Fibroblast of the conjunctiva (primary cell): Measurements from ENCODE around the gene USP49.
"Not testable (repeated sequence)": the region's sequence is repeated elsewhere in the genome, so short reads cannot be mapped to it uniquely, and the experiment has no call there.

Experiments used
- DNase-seq: peaks from one replicate; pipeline ENCODE4 v3.0.0-alpha.2; 2010; ENCODE audit warnings: low read depth

USP49 gene

DNA sequence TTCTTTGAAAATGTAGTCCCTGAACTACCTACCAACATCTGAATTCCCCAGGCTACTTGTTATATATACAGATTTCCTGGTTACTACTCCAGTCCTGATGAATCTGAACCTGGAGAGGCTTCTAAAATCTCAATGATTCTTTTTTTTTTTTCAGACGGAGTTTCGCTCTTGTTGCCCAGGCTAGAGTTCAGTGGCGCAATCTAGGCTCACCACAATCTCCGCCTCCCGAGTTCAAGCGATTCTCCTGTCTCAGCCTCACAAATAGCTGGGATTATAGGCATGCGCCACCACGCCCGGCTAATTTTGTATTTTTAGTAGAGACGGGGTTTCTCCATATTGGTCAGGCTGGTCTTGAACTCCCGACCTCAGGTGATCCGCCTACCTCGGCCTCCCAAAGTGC is 83.2 kb downstream of the USP49 start:
- DNase-seq = not testable (repeated sequence)

GRCh38 chr6:41811095-41811494 is 84.1 kb downstream of the USP49 start:
- no peak for DNase-seq

DNA sequence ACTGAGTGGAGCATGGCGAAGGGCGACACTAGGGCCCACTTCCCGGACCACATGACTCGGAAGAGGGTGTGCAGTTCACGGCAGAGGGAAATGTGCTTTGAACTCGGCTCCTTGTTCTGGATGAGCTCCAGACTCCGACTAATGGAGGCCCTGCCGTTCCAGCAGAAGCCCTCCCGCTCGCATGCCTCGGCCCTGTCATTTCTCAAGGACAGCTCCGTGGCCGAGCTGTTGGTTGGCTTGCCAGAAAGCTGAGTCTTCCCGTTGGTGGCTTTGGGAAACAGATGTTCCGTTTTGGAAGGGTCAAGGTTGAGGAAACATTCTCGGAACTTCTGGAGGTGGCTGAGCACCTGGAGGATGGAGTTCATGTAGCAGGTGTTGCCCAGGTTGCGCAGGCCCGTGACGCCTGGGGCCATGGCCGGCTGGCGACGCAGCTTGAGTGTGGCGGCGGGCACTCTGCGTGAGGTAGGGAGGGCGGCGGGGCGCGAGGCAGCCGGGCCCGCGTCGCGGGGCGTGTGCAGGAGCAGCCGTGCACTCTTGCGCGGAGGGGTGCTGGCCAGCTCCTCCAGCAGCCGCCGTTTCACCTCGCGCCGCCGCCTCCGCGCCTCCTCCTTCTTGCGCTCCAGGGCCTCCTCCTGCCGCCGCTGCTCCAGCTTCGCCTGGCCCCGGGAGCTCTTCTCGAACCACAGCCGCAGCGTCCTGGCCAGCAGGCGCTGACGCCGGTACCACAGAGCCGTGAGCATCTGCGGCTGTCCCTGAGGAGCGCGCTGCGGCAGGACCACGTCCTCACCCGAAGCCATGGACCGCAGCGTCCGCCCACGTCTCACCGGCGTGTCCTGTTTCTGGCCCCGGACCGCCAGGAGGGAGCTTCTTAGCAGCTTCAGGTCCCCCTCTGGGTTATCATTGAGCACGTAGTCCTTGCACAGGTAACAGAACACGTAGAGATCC is 89.1 kb downstream of the USP49 start:
- no peak for DNase-seq

DNA sequence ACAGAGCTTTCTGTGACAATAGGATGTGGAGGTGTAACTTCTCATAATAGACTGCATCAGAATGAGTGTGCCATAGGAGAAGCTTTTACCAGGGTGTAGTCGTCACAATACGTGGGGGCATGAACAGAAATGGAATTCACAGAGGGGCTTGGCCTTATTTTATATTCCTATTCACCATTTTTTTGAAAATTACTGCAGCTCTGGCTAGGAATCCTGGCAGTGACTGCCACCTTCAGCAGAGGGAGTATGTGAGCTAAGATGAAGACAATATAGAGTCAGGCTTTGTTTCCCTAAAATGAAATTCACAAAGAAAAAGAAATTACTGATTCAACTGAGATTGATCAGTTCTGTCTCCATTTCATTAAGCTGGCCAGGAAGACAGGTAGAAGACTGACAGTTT is 93.8 kb downstream of the USP49 start:
- peak; percentile 16 for DNase-seq

- DNase-seq = no peak
Measured at GRCh38 chr6:41799559-41799911, 95.6 kb downstream of the USP49 start.

DNA sequence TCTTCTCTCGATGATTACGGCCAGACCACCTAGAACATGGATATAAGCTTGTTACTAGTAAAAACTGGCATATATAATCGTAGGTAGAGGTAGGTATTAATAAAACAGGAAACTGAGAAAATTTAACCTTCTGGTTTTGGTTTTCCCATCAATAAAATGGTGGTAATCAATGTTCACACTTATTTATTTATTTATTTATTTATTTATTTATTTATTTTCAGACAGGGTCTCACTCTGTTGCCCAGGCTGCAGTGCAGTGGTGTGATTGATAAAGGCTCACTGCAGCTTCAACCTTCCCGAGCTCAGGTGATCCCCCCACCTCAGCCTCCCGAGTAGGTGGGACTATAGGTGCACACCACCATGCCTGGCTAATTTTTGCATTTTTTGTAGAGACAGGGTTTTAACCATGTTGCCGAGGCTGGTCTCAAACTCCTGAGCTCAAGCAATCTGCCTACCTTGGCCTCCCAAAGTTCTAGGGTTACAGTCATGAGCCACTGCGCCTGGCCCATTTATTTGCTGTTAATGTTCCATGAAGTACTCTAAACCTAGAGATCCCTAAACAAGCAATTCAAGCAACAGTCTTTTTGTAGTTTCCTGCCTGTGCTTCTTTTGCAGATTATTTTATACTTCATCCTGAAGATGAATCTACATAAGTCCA is 96.1 kb downstream of the USP49 start:
- no peak for DNase-seq

DNA sequence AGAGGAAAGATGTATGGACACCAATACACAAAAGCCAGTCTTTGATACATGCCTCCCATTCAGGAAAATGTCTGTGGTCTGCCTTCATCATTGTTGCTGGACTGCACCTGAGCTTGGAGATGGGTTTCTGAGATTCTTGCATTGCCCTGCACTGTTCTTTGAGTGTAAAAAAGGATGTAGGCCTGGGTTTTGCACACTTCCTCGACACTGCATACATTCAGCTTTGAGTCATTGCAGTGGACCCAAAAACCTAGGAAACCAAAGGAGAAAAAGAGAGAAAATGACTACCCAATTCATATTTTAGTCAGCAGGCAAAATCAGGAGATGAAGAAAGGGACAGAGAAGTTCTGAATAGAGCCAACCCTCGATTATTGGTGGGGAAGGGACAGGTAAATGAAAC is 98.7 kb downstream of the USP49 start:
- DNase-seq = no peak

DNA sequence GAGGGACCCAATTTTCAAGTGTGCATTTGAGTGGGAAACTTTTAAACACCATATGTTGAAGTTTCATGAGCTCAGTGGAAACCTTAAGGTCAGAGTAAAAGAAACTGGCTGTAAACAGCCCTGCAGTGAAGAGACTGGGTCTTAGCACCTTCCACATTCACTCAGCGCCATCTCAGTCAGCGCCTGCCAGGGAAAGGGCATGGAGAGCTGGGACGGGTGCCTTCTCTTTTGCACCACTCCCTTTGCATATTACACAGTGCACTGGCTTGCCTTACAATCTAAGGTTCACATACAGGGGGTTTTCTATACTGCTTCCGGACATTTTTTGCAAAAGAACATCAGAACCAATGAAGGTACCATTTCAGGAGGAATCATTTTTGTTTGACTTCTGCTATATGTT is 103.2 kb downstream of the USP49 start:
- no peak for DNase-seq

GRCh38 chr6:41791305-41791704 is 103.9 kb downstream of the USP49 start:
- DNase-seq = no peak

DNA sequence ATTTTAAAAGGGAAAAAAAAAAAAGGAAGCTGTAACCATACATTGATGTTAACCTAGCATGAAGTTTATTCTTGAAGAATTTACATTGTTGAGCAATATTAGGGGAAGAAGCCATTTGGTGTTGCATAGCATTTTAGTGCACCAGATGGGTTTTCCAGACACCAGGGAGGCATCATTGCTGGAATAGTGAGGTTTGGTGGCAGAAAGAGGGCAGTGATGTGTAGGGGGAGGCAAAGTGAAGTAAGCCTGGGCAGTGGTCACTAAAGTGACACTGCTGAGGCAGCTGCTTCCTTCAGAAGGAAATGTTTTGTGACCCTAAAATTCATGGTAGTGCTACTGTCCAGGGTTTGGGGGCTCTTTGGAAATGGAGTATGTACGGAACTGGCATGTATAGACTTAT is 105.1 kb downstream of the USP49 start:
- DNase-seq = no peak

GRCh38 chr6:41789390-41789724 is 105.8 kb downstream of the USP49 start:
- DNase-seq = no peak

DNA sequence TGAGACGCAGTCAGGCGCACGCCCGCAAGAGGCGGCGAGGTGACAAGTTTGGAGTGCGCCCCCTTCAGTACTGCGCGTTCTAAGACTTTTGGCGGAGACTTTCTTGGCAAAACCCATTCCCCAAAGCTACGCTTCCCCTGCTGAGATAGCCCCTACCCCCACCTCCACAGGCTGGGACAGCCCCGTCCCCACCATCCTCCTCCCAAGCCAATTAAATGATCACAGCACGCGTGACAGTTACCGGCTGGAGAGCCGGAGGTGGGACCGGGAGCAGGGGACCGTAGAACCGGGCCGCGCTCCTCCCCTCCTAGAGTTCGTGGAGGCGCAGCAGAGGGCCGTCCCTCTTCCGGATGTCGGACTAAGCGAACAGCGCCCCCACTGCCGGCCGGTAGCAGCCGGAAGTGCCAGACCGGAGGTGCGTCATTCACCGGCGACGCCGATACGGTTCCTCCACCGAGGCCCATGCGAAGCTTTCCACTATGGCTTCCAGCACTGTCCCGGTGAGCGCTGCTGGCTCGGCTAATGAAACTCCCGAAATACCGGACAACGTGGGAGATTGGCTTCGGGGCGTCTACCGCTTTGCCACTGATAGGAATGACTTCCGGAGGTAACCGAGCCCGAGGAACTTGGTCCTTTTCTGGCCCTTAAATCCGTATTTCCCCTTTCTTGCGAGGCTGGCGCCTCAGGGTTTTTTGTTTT is 107.8 kb downstream of the USP49 start, which contains the start of gene TOMM6:
Gene TOMM6, plus strand, starts transcription at position 476 of the 699 bp plus-strand sequence. Its CDS starts 4 bp downstream, at position 480.
- peak; percentile 89 for DNase-seq

DNA sequence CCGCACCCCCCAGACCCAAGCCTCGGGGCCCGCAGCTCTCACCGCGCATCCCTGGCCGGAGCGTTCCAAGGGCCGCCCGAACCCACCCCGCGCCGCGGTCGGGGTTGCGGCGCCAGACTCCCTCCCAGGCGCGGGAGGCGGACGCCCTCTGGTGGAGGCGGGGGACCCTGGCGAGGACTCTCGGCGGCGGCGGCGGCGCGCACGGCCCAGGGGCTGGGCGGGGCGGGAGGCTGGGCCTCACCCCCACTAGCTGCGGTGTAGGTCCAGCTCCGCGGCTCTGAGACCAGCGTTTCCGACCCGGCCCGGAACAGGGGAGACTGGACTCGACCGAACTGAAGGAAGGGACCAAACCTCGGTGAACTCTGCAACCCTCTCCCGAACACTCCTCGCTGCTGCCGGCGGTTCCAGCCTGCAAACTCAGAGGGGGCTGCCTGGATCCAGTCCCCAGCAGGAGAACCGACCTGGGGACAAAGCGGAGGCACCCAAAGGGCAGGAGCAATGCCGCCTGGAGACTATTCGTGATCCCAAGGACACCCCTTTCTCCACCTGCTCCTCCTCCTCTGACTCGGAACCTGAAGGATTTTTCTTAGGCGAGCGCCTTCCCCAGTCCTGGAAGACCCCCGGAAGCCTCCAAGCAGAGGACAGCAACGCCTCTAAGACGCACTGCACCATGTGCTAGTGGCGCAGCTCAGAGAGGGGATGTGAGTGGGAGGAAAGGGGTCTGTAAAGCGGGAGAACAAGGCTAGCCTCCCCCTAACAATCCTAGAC is 108.5 kb downstream of the USP49 start:
- DNase-seq = peak; percentile 38

GRCh38 chr6:41785689-41786450 is 109.3 kb downstream of the USP49 start:
- DNase-seq = no peak

DNA sequence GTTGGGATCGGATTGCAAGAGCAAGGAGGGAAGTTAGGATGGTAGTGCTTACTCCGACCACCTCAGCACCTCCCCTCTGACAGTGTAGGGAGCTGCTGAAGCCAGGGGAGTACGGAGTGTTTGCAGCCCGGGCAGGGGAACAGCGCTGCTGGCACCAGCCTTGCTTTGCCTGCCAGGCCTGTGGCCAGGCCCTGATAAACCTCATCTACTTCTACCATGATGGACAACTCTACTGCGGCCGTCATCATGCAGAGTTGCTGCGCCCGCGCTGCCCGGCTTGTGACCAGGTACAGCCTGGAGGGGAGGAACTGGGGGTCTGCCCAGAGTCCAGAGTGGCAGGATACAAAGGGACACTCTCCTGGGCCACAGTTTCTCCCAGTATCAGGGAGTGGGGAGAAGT is 109.9 kb downstream of the USP49 start:
- no peak for DNase-seq

- DNase-seq = no peak
Measured at GRCh38 chr6:41784581-41785171, 110.5 kb downstream of the USP49 start.

- no peak for DNase-seq
Measured at GRCh38 chr6:41783106-41783780, 111.9 kb downstream of the USP49 start.

DNA sequence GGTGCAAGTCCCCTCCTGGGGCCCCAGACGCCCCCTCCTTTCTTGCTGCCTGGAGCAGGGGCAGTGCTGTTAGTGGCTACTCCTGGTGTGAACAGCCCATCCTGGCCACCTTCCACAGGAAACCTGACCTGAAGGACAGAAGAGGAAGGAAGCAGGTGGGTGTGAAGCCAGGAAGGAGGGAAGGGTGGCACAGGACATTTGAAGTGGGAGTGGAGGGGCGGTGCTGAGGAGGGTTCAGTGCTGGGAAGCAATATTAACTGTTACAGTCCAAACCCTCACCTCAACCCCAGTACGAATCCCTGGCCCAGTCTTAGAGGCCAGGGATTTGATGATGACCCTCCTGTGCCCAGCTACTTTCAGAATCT is 113.8 kb downstream of the USP49 start:
- DNase-seq = no peak

DNA sequence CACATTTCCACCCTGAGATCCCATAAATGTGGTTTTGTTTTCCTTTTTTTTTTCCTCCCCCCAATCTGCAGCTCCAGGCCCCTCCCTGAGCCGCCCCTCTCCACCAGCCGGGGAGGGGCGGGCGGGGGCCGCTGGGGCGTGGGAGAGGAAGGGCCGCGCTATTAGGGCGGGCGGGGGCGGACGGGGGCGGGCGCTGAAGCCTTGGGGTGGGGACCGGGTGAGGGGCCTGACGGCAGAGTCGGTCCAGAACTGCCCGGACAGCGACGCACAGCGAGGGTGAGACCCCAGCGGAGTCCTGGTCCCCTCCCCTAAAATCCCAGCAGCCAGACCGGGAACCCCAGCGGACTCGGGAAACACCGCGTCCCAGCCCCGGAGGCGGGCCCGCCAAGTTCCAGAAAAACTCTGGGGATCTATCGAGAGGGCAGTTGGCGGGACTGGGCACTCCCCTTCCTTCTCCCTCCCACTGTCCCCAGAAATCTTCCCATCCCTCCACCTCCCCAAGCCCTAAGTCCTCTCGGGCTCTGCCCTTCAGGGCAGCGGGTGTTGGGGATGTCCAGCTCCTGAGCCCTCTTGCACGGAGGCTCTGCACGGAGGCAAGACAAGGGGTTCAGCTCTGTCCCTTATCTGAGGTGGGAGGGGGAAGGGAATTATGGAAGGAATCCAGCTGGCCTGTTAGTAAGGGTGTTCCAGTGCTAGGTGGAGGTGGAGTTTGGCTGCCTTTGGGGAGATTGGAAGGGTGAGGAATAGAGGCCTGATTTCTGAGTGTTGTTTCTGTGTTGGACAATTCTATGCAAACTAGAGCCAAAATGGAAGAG is 114.4 kb downstream of the USP49 start, which contains the start of gene PRICKLE4:
Gene PRICKLE4, plus strand, starts transcription at position 232 of the 815 bp plus-strand sequence. CDS start 2,692 bp downstream, outside the sequence.
- DNase-seq = no peak
